ENCODE measurements around the gene KDR. TPM values are rescaled to one million over a fixed set of nuclear protein-coding genes. Genes with fewer than 3 reads are reported as not detected.
A peak's percentile ranks its signal among the peaks of the same experiment; 100 is the strongest.

Gene KDR
- total RNA-seq, 1 experiment from 2014 or later: 19.3 TPM

- no peak for DNase-seq (ENCODE audit: low read depth)
These were observed 1.6 kb downstream of the KDR start for GRCh38 chr4:55123791-55124190.

GRCh38 chr4:55122235-55122634, 3.2 kb downstream of the KDR start:
- no peak for DNase-seq (ENCODE audit: low read depth)

- no peak for DNase-seq (ENCODE audit: low read depth)
These were observed 4.1 kb downstream of the KDR start for GRCh38 chr4:55121246-55121645.

DNA sequence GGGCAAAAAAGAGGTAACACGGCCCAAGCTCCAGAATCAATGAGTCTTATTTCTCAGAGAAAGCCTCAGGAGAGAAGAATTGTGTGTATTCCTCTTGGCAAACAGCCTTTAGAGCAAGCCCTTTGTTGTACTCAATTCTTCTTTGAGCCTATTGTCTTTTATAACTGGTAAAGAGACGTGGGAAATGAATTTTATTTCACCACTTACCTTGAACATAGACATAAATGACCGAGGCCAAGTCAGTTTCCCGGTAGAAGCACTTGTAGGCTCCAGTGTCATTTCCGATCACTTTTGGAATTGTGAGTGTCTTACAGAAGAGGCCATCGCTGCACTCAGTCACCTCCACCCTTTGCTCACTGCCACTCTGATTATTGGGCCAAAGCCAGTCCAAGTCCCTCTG, 7.0 kb downstream of the KDR start:
- DNase-seq (ENCODE audit: low read depth): no peak

GRCh38 chr4:55117511-55117910, 7.9 kb downstream of the KDR start:
- DNase-seq (ENCODE audit: low read depth): no peak

- DNase-seq (ENCODE audit: low read depth): peak; percentile 61
These were observed 8.9 kb downstream of the KDR start for GRCh38 chr4:55116450-55116849.

GRCh38 chr4:55111601-55112000, 13.8 kb downstream of the KDR start:
- DNase-seq (ENCODE audit: low read depth): no peak

DNA sequence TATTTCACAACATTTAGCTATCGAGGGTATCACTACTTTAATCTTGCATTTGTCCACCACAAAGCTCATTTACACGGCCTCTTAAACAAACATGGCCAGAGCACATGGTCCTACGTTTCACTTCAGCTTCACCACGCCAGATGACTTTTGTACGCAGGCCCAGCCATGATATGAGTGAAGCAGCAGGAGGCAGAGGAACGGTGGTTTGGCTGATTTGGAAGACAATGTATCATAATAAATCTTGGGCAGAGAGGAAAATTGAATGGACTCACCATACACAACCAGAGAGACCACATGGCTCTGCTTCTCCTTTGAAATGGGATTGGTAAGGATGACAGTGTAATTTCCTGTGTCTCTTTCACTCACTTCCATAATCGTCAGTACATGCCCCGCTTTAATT, 15.3 kb downstream of the KDR start:
- DNase-seq (ENCODE audit: low read depth): no peak

- DNase-seq (ENCODE audit: low read depth): no peak
These were observed 18.3 kb downstream of the KDR start for GRCh38 chr4:55107054-55107453.

- DNase-seq (ENCODE audit: low read depth): no peak
These were observed 22.2 kb downstream of the KDR start for GRCh38 chr4:55103224-55103623.

DNA sequence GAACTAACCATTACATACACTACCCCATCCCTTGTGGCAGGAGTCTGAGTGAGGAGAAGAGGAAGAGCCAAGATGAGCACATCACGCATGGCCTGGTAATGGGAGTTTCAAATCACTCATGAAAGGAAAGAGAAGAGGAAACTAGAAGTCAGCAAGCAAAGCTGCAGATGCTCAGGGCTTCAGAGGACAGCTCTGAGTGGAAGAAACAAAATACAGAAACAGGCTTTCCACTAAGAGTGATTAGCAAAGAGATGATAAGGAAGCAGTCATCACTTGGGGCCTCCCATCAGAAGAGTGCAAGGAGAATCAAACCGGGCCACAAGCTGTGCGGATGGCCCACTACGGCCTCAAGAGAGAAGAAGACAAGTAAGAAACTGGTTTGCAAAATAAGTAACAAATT, 25.6 kb downstream of the KDR start:
- DNase-seq (ENCODE audit: low read depth): no peak

DNA sequence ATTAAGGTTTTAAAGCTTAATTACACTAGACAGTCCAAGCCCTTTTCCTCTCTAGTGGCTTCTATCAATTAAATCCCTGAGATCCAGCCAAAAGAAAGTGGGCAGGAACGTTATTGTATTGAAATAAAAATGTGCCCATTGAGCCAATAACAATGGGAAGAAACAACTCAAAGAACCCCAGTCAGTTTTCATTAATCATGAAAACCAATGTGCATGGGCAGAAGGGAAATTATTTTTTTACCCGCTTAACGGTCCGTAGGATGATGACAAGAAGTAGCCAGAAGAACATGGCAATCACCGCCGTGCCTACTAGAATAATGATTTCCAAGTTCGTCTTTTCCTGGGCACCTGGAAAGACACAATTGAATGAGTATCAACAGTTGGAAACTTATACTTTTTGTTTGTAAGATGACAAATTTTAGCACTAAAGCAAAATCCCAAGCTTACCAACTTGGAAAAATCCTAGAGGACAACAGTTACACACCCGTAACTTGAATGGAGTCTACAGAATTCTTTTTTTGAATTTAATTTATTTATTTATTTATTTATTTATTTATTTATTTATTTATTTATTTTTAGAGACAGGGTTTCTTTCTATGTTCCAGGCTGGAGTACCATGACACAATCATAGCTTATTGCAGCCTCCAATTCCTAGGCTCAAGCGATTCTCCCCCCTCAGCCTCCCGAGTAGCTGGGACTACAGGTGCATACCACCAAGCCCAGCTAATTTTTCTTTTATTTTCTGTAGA, 26.8 kb downstream of the KDR start:
- no peak for DNase-seq (ENCODE audit: low read depth)

DNA sequence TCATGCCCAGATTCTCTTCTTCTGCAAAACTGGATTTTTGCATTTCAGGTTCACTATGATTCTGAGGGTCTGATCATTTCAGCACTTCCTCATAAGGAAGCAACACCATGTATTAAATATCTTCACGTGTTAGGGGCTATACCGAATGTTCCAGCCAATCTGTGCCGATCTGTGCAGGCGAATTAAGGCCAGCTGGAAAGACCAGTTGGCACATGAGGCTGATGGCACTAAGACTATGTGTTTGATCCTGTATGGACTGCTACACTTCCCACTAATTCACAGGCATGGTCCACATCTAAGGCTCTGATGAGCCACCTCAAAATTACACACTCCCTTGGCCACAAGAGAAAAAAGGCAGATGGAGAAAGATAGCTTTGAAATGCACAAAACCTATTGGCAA, 28.8 kb downstream of the KDR start:
- DNase-seq (ENCODE audit: low read depth): no peak

GRCh38 chr4:55096045-55096444, 29.4 kb downstream of the KDR start:
- DNase-seq (ENCODE audit: low read depth): no peak

DNA sequence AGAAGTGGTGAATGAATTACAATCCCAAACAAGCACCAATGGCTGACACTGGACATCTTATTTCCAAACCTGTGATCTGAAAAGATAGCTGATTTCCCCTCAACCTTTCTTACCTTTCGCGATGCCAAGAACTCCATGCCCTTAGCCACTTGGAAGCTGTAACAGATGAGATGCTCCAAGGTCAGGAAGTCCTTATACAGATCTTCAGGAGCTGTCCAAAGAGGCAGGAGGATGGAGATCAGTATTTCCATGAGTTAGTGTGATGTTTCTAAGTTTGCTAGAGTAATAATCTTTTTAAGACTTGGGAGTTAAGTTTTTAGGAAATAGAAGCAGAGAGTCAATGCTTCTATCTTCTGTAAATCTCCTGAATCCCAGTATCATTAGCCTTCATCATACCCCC, 32.9 kb downstream of the KDR start:
- DNase-seq (ENCODE audit: low read depth): no peak

- no peak for DNase-seq (ENCODE audit: low read depth)
These were observed 35.5 kb downstream of the KDR start for GRCh38 chr4:55089916-55090315.

GRCh38 chr4:55087913-55088260, 37.5 kb downstream of the KDR start:
- no peak for DNase-seq (ENCODE audit: low read depth)

- no peak for DNase-seq (ENCODE audit: low read depth)
These were observed 38.1 kb downstream of the KDR start for GRCh38 chr4:55087009-55087912.

DNA sequence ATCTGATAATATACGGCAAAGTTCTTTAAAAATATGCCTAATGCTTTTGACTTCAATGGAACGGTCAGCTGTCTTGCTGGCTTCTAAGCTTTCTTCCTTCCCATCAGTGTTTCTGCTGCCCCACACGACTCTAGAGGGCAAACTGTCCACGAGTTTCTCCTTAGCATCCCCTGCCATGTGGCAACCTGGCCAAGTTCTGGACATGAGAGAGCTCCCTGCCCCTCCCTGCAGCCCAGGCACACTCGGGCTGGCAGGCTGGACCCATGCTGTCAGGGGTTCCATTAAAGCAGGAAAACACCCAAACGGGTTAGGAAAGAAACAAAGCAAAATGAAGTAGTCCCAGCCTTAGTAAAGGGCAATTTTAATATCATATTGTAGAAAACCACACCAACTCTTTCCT, 38.8 kb downstream of the KDR start:
- DNase-seq (ENCODE audit: low read depth): no peak

DNA sequence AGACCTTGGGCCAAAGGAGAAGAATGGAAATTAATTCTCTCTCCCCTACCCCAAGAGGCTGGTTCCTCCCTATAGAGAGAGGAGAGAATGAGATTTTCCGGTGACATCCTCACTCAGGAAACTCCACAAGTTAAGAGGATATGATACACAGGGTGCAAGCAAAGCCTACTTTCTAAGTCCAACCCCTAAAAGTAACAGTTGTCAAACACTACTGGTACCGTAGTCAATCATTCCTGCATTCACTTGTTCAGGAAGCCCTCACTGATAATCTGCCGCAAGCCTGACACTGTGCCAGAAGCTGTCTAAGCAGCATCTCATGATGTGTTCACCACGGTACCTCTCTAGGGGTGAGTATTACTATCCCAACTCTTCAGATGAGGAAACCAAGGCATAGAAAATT, 41.7 kb downstream of the KDR start:
- DNase-seq (ENCODE audit: low read depth): no peak

GRCh38 chr4:55082756-55083155, 42.6 kb downstream of the KDR start:
- DNase-seq (ENCODE audit: low read depth): no peak

DNA sequence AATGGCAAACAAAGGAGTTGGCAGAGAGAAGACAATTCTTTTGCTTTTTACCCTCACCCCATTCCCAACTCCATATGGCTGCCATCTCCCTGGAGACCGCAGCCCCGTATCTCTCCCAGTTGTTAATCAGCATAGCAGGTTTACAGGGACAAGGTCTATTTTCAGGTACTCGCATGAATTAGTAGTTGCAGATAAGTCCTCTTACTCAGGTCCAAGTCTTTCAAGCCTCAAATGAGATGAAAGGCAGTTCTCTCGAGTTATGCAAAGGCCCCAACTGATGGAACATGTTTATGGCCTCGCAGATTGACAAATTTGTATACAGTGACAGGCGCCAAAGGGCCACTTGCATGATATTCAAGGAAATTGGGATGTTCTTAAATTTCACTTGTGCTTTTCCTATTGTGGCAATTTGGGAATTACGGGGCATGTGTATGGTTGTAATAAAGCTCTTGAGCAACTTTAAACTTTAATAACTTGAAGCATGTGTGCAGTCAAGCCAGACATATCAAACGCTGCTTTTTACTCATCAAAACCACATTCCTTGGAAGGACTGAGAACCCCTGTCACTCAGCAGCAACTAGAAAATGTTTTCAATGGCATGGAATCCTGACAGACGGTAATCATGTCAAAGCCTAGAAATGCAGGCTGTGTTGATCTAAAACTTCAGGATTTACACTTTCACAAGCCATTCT, 45.1 kb downstream of the KDR start:
- DNase-seq (ENCODE audit: low read depth): peak; percentile 11
